Ishikawa (cell line): ENCODE data around the gene SELENOV.
A peak's percentile ranks its signal among the peaks of the same experiment; 100 is the strongest.

Experiments
- CEBPB ChIP-seq: IDR thresholded peaks from 2 replicates; pipeline ENCODE4 v1.6.1; 2012
- CREB1 ChIP-seq: IDR thresholded peaks from 2 replicates; pipeline ENCODE4 v1.6.1; 2012; ENCODE audit warnings: low read depth
- EGR1 ChIP-seq: IDR thresholded peaks from 2 replicates; pipeline ENCODE4 v1.6.1; 2012
- EP300 ChIP-seq: IDR thresholded peaks from 2 replicates; pipeline ENCODE4 v1.6.1; 2012; ENCODE audit warnings: borderline replicate concordance
- FOXM1 ChIP-seq: IDR thresholded peaks from 2 replicates; pipeline ENCODE4 v1.6.1; 2012; ENCODE audit warnings: low read depth, borderline replicate concordance
- MAX ChIP-seq: IDR thresholded peaks from 2 replicates; pipeline ENCODE4 v1.6.1; 2012
- NFIC ChIP-seq: IDR thresholded peaks from 2 replicates; pipeline ENCODE4 v1.6.1; 2012
- RAD21 ChIP-seq: IDR thresholded peaks from 2 replicates; pipeline ENCODE4 v1.6.1; 2012; ENCODE audit warnings: low read depth
- REST ChIP-seq: IDR thresholded peaks from 2 replicates; pipeline ENCODE4 v1.6.1; 2012; ENCODE audit warnings: low read depth, mild to moderate bottlenecking
- TAF1 ChIP-seq: IDR thresholded peaks from 2 replicates; pipeline ENCODE4 v1.6.1; 2012; ENCODE audit warnings: low read depth, mild to moderate bottlenecking
- TCF12 ChIP-seq: IDR thresholded peaks from 2 replicates; pipeline ENCODE4 v1.6.1; 2012; ENCODE audit warnings: low read depth
- TEAD4 ChIP-seq: IDR thresholded peaks from 2 replicates; pipeline ENCODE4 v1.6.1; 2012
- USF1 ChIP-seq: IDR thresholded peaks from 2 replicates; pipeline ENCODE4 v1.6.1; 2012
- YY1 ChIP-seq: IDR thresholded peaks from 2 replicates; pipeline ENCODE4 v1.6.1; 2012; ENCODE audit warnings: low read depth
- ZBTB7A ChIP-seq: IDR thresholded peaks from 2 replicates; pipeline ENCODE4 v1.6.1; 2012; ENCODE audit warnings: low read depth

The SELENOV gene

GRCh38 chr19:39502640-39503417, 12.1 kb upstream of the SELENOV start:
- peak; percentile 26; the same call in 1 of the 2 replicates for TF ChIP-seq RAD21
- TF ChIP-seq TCF12: peak; percentile 21; the same call in 1 of the 2 replicates
- peak; percentile 98 for TF ChIP-seq MAX
- TF ChIP-seq TEAD4: no peak

- TF ChIP-seq FOXM1 (no peak), YY1 (no peak), TAF1 (no peak), CEBPB (no peak), EP300 (no peak), RAD21 (no peak), NFIC (no peak), USF1 (no peak), CREB1 (no peak), ZBTB7A (no peak), EGR1 (no peak), TCF12 (no peak), REST (no peak), TEAD4 (no peak), MAX (no peak)
Measured at GRCh38 chr19:39506598-39506943, 8.4 kb upstream of the SELENOV start.

- TF ChIP-seq MAX (peak; percentile 99), USF1 (peak; percentile 79), FOXM1 (no peak), TCF12 (peak; percentile 42; the same call in 1 of the 2 replicates)
Measured at GRCh38 chr19:39506944-39507714, 7.8 kb upstream of the SELENOV start.

GRCh38 chr19:39507715-39508364, 7.1 kb upstream of the SELENOV start:
- TF ChIP-seq CREB1: no peak
- TF ChIP-seq USF1: no peak
- no peak for TF ChIP-seq TAF1
- no peak for TF ChIP-seq CEBPB
- no peak for TF ChIP-seq REST
- no peak for TF ChIP-seq YY1
- no peak for TF ChIP-seq EP300

GRCh38 chr19:39508629-39509028, 6.3 kb upstream of the SELENOV start:
- TF ChIP-seq TEAD4 (no peak), USF1 (no peak), YY1 (no peak), TCF12 (no peak), RAD21 (no peak), CREB1 (no peak), CEBPB (no peak), REST (no peak), EP300 (no peak), EGR1 (no peak)
